ENCODE measurements around the gene SMIM10L2A. TPM values are rescaled to one million over a fixed set of nuclear protein-coding genes. Genes with fewer than 3 reads are reported as not detected.

The SMIM10L2A gene
- total and polyA plus RNA-seq, 2 of the 4 experiments (the other 2 are of a cell fraction): under 0.01 to 0.10 TPM

- intact Hi-C loops (cut with micrococcal nuclease): no loop called here
- 63% methylated on average over 16 of the region's 28 CpGs; no CpG with 5 or more reads in 1 of the 2 experiments for WGBS, 2 experiments (ENCODE audit: extremely low coverage in 2 of 2, insufficient read length in 1 of 2)
- CTCF ChIA-PET: no interaction called here
Measured at GRCh38 chrX:135437867-135438733, 16.4 kb downstream of the SMIM10L2A start.

More at GRCh38 chrX:135437867-135438733, 16.4 kb downstream of the SMIM10L2A start:
- in situ Hi-C loops (cut with MboI; ENCODE audit: low sequenced_read_pairs) (no loop called here), dilution Hi-C loops (cut with HindIII; ENCODE audit: low sequenced_read_pairs, unreplicated experiment) (no loop called here)
- Histone ChIP-seq H2BK15ac (ENCODE audit: low read depth, low read length) (no peak overlapping the region), H3K23ac (ENCODE audit: low read depth, low read length) (no peak overlapping the region), H3K9me1 (ENCODE audit: insufficient read depth, low read length) (no peaks in the 10 kb centered on the region), H3K79me1 (ENCODE audit: low read depth in 1 of 2, low read length in 2 of 2) (no peaks in the 10 kb centered on the region), H4K8ac (ENCODE audit: low read depth in 2 of 2, low read length in 2 of 2) (no peak overlapping the region), H3K14ac (replicated peaks; ENCODE audit: low read depth, low read length) (no peak overlapping the region), H2BK120ac (ENCODE audit: low read depth, low read length) (no peak overlapping the region), H2AK5ac (ENCODE audit: low read depth, low read length) (no peak overlapping the region), H3K4ac (ENCODE audit: low read depth, low read length) (no peak overlapping the region), H2AFZ (replicated peaks; ENCODE audit: low read length, poor library complexity) (no peak overlapping the region), H4K5ac (ENCODE audit: low read depth, low read length) (no peak overlapping the region), H3K9ac (ENCODE audit: low read depth, low read length) (no peak overlapping the region), H4K91ac (ENCODE audit: insufficient read depth, low read depth, low read length) (no peak overlapping the region), H3K27ac (ENCODE audit: insufficient read depth, low read length) (no peak overlapping the region), H3K4me1 (ENCODE audit: control insufficient read depth, insufficient read depth, low read length) (no peaks in the 10 kb centered on the region), H3K27me3 (ENCODE audit: control insufficient read depth, insufficient read depth, low read length) (no peaks in the 10 kb centered on the region), H3K9me3 (ENCODE audit: control insufficient read depth, insufficient read depth, low read length) (peaks cover 3% of the 10 kb centered on the region; the same call in 1 of the 2 replicates), H2BK20ac (ENCODE audit: low read depth, low read length) (no peak overlapping the region), H3K56ac (ENCODE audit: extremely low read depth, insufficient read depth, low read length) (no peak overlapping the region), H3K4me3 (ENCODE audit: insufficient read depth, low read depth, low read length) (no peak overlapping the region), H3K18ac (ENCODE audit: low read depth, low read length) (no peak overlapping the region), H4K20me1 (ENCODE audit: insufficient read depth, low read length) (no peaks in the 10 kb centered on the region), H2BK5ac (ENCODE audit: low read depth, low read length, poor library complexity, severe bottlenecking) (no peak overlapping the region), H2AK9ac (replicated peaks; ENCODE audit: low read depth, low read length, poor library complexity) (no peak overlapping the region), H3K4me2 (ENCODE audit: low read depth, low read length) (no peak overlapping the region), H3K36me3 (ENCODE audit: control insufficient read depth, insufficient read depth, low read length) (no peaks in the 10 kb centered on the region)
- no peak for DNase-seq
- ATAC-seq (ENCODE audit: low read depth): no peak
- POLR2A ChIA-PET (ENCODE audit: unreplicated experiment): no interaction called here
- BruUV-seq (replicated peaks): no TSS peak
- TF ChIP-seq MAFK (IDR thresholded peaks at IDR 0.05; ENCODE audit: low read depth, low read length) (no peak), ELK1 (IDR thresholded peaks at IDR 0.05; ENCODE audit: borderline replicate concordance, low read depth, low read length) (no peak)
